Endothelial cell (in vitro differentiated cells): ENCODE measurements around the gene TMEM120A. TPM values are rescaled to one million over a fixed set of nuclear protein-coding genes. Genes with fewer than 3 reads are reported as not detected.

Experiments
- DNase-seq: peaks from one replicate; pipeline ENCODE4 v3.0.0; 2021; ENCODE audit warnings: low spot score
- H3K27ac Mint-ChIP-seq: one replicate; pipeline ENCODE4 v1.8.0; 2021; ENCODE audit warnings: mixed read lengths, inconsistent platforms; ENCODE audit not compliant: unreplicated experiment
- H3K27me3 Mint-ChIP-seq: one replicate; pipeline ENCODE4 v1.8.0; 2021; ENCODE audit warnings: mild to moderate bottlenecking, moderate library complexity, mixed read lengths, inconsistent platforms; ENCODE audit not compliant: unreplicated experiment
- H3K36me3 Mint-ChIP-seq: one replicate; pipeline ENCODE4 v1.8.0; 2021; ENCODE audit warnings: mild to moderate bottlenecking, low read depth, mixed read lengths, inconsistent platforms; ENCODE audit not compliant: unreplicated experiment
- H3K4me1 Mint-ChIP-seq: one replicate; pipeline ENCODE4 v1.8.0; 2021; ENCODE audit warnings: mild to moderate bottlenecking, mixed read lengths, inconsistent platforms; ENCODE audit not compliant: unreplicated experiment
- H3K4me3 Mint-ChIP-seq: one replicate; pipeline ENCODE4 v1.8.0; 2021; ENCODE audit warnings: mild to moderate bottlenecking, mixed read lengths, inconsistent platforms; ENCODE audit not compliant: unreplicated experiment
- H3K9me3 Mint-ChIP-seq: one replicate; pipeline ENCODE4 v1.8.0; 2021; ENCODE audit warnings: mixed read lengths, inconsistent platforms; ENCODE audit not compliant: unreplicated experiment
- CTCF ChIP-seq: fragments of 200-600 bp; sonication (generic); IDR thresholded peaks from one replicate; pipeline ENCODE4 v1.5.0; 2021; ENCODE audit warnings: antibody characterized with exemption; ENCODE audit not compliant: unreplicated experiment
- total RNA-seq: library from RNA; stranded (reverse); fragmentation: NEBNext Ultra II Directional; extraction: Animal tissue kit (Norgen Biotek cat#: 25700); gene quantifications from one replicate; pipeline ENCODE4 v1.2.1, GENCODE V29; 2021; ENCODE audit not compliant: unreplicated experiment

TMEM120A gene
- total RNA-seq, 1 donor from 2014 or later = 18.2 TPM

DNA sequence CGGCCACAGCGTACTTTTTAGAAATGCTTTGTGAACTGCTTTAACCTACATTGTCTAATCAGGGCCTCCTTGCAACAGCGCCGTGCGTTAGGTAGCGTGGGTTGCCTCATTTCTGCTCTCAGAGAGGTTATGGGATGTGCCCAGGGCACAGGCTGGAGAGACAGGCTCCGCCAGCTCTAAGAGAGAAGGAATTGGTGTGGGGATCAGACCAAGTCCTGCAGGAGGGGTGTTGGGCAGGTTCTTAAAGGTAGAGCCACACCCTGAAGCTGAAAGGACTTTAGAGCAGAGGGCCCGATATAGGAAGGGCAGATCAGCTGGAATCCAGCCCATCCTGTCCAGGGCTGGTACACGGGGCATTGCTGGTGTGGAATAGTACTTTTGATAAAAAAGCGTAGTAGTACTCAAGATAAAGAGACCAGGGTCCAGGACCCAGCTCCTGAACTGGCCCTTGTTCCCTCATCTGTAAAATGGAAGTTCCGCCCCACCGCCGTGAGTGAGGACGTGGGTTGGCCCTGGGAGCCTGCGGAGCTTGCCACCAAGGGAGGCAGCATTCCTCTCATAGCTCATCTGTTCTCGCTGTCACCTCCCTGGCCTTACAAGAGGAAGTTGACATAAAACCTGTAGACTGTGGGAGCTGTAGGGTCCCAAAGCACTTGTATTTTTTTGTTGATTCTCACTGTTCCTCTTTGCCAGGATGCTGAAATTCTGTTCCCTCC lies 37.2 kb downstream of the TMEM120A start:
- Mint-ChIP-seq H3K9me3 (no peaks in the 10 kb centered on the region), H3K4me1 (no peaks in the 10 kb centered on the region), H3K27ac (no peak overlapping the region), H3K36me3 (peaks cover 8% of the 10 kb centered on the region), H3K27me3 (peaks cover 2% of the 10 kb centered on the region), H3K4me3 (no peak overlapping the region)
- no peak for TF ChIP-seq CTCF
- no peak for DNase-seq

GRCh38 chr7:75955331-75955955 lies 39.0 kb downstream of the TMEM120A start:
- Mint-ChIP-seq H3K4me1 (no peaks in the 10 kb centered on the region), H3K36me3 (peaks cover 8% of the 10 kb centered on the region), H3K9me3 (no peaks in the 10 kb centered on the region), H3K27me3 (peaks cover 2% of the 10 kb centered on the region), H3K27ac (no peak overlapping the region), H3K4me3 (no peak overlapping the region)
- TF ChIP-seq CTCF = no peak
- no peak for DNase-seq

DNA sequence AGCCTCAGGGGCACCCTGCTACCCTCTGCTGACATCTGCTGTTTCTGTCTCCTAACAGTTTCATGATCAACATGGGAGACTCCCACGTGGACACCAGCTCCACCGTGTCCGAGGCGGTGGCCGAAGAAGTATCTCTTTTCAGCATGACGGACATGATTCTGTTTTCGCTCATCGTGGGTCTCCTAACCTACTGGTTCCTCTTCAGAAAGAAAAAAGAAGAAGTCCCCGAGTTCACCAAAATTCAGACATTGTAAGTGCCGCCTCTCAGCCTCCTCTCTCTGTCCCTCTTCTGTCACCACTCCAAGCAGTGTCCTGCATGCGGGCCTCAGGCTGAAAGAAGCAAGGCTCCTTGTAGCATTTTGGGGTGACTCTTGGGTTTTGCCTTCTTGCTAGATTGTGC lies 40.5 kb downstream of the TMEM120A start:
- no peaks in the 10 kb centered on the region for H3K4me1 Mint-ChIP-seq
- H3K36me3 Mint-ChIP-seq = peaks cover 5% of the 10 kb centered on the region
- H3K27me3 Mint-ChIP-seq = peaks cover 2% of the 10 kb centered on the region
- no peak for TF ChIP-seq CTCF
- DNase-seq = no peak
- peak overlapping the region; percentile 77 for H3K4me3 Mint-ChIP-seq
- no peaks in the 10 kb centered on the region for H3K9me3 Mint-ChIP-seq
- H3K27ac Mint-ChIP-seq = peak overlapping the region; percentile 66

DNA sequence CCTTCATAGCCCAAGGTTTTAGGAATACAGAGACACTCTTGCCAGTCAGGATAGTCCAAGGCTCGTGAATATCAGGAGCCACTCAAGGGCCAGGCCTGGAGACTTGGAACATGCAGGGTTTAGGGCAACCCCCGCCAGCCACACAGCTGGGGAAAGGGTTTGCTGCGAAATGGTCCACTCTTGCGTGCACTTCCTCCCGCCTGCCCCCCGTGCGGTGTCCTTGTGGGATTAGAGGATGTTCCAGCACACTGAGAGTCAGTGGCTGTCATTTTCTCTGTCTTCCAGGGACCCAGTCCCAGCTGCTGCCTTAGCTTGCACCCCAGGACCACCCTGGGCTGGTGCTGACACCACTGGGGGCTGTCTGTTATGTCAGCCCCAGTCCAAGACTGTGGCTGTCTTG lies 41.0 kb downstream of the TMEM120A start:
- Mint-ChIP-seq H3K36me3 (peaks cover 5% of the 10 kb centered on the region), H3K27me3 (peaks cover 5% of the 10 kb centered on the region), H3K9me3 (no peaks in the 10 kb centered on the region), H3K4me3 (no peak overlapping the region), H3K4me1 (peaks cover 3% of the 10 kb centered on the region), H3K27ac (no peak overlapping the region)
- TF ChIP-seq CTCF = no peak
- DNase-seq = no peak

- Mint-ChIP-seq H3K36me3 (peaks cover 5% of the 10 kb centered on the region), H3K27ac (no peak overlapping the region), H3K9me3 (no peaks in the 10 kb centered on the region), H3K4me3 (no peak overlapping the region), H3K27me3 (peaks cover 5% of the 10 kb centered on the region), H3K4me1 (peaks cover 6% of the 10 kb centered on the region)
- TF ChIP-seq CTCF = no peak
- no peak for DNase-seq
These were observed 42.9 kb downstream of the TMEM120A start for GRCh38 chr7:75951506-75951905.
